ENCODE results near the gene PCYT1A.

GRCh38 chr3:196240424-196240823 lies 47.1 kb downstream of the PCYT1A start:
- TF ChIP-seq, protein P1, sequence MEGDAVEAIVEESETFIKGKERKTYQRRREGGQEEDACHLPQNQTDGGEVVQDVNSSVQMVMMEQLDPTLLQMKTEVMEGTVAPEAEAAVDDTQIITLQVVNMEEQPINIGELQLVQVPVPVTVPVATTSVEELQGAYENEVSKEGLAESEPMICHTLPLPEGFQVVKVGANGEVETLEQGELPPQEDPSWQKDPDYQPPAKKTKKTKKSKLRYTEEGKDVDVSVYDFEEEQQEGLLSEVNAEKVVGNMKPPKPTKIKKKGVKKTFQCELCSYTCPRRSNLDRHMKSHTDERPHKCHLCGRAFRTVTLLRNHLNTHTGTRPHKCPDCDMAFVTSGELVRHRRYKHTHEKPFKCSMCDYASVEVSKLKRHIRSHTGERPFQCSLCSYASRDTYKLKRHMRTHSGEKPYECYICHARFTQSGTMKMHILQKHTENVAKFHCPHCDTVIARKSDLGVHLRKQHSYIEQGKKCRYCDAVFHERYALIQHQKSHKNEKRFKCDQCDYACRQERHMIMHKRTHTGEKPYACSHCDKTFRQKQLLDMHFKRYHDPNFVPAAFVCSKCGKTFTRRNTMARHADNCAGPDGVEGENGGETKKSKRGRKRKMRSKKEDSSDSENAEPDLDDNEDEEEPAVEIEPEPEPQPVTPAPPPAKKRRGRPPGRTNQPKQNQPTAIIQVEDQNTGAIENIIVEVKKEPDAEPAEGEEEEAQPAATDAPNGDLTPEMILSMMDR (IDR thresholded peaks at IDR 0.05) = no peak
- TF ChIP-seq POLR2A (IDR thresholded peaks at IDR 0.05) = no peak
